Astrocyte of the spinal cord (primary cell): Measurements from ENCODE around the gene NXNL1.

Experiments
- DNase-seq: peaks from one replicate; pipeline ENCODE4 v3.0.0; 2011; ENCODE audit warnings: low read depth, low spot score
- H3K4me3 ChIP-seq: 2 replicates; pipeline ENCODE4 v1.5.1; 2011; ENCODE audit warnings: low read depth, mild to moderate bottlenecking, low read length, moderate library complexity
- CTCF ChIP-seq: IDR thresholded peaks from 2 replicates; pipeline ENCODE4 v1.5.1; 2012; ENCODE audit warnings: low read depth, mild to moderate bottlenecking, low read length, inconsistent platforms
- in situ Hi-C: cut with HindIII; loops from 2 replicates; pipeline ENCODE4 v1.10.0; 2017; ENCODE audit warnings: low sequenced_read_pairs

NXNL1 gene

GRCh38 chr19:17418710-17419109 is 42.0 kb downstream of the NXNL1 start:
- in situ Hi-C loops, result no loop called here
- no peak overlapping the region for H3K4me3 ChIP-seq
- DNase-seq, result no peak
- no peak for TF ChIP-seq CTCF

- no peak for TF ChIP-seq CTCF
- DNase-seq, result no peak
- in situ Hi-C loops, result no loop called here
- H3K4me3 ChIP-seq, result no peak overlapping the region
Measured at GRCh38 chr19:17415121-17415520, 45.6 kb downstream of the NXNL1 start.

- DNase-seq, result no peak
- no peak overlapping the region for H3K4me3 ChIP-seq
- no peak for TF ChIP-seq CTCF
- in situ Hi-C loops, result no loop called here
Measured at GRCh38 chr19:17414097-17414496, 46.6 kb downstream of the NXNL1 start.

GRCh38 chr19:17411801-17412200 is 48.9 kb downstream of the NXNL1 start:
- no peak for DNase-seq
- in situ Hi-C loops, result no loop called here
- TF ChIP-seq CTCF, result no peak
- no peak overlapping the region for H3K4me3 ChIP-seq

- in situ Hi-C loops, result no loop called here
- DNase-seq, result no peak
- no peak overlapping the region for H3K4me3 ChIP-seq
- TF ChIP-seq CTCF, result no peak
Measured at GRCh38 chr19:17409990-17410389, 50.7 kb downstream of the NXNL1 start.

GRCh38 chr19:17406887-17407196 is 53.9 kb downstream of the NXNL1 start:
- H3K4me3 ChIP-seq, result no peak overlapping the region
- TF ChIP-seq CTCF, result no peak
- in situ Hi-C loops, result no loop called here
- no peak for DNase-seq
